NCI-H1694 treated with DMSO at 0.1 percent for 48 hours (cell line): ENCODE results near the gene LDB2.
"Not testable (repeated sequence)": the region's sequence is repeated elsewhere in the genome, so short reads cannot be mapped to it uniquely, and the experiment has no call there.

ENCODE experiments used
- DNase-seq: peaks from one replicate; lab custom pipeline; 2025; lab: John Stamatoyannopoulos, UW

Gene LDB2

GRCh38 chr4:16544869-16545268 is 353.6 kb downstream of the LDB2 start:
- no peak for DNase-seq

GRCh38 chr4:16544251-16544721 is 354.2 kb downstream of the LDB2 start:
- DNase-seq: no peak

- DNase-seq: no peak
Observed at GRCh38 chr4:16537926-16538325, 360.5 kb downstream of the LDB2 start.

- DNase-seq: no peak
Observed at GRCh38 chr4:16532240-16532970, 366.0 kb downstream of the LDB2 start.

- no peak for DNase-seq
Observed at GRCh38 chr4:16530688-16531635, 367.5 kb downstream of the LDB2 start.

- DNase-seq: no peak
Observed at GRCh38 chr4:16524911-16525554, 373.4 kb downstream of the LDB2 start.

GRCh38 chr4:16524406-16524805 is 374.0 kb downstream of the LDB2 start:
- no peak for DNase-seq

- not testable (repeated sequence) for DNase-seq
Observed at GRCh38 chr4:16523526-16523925, 374.9 kb downstream of the LDB2 start.

GRCh38 chr4:16521156-16521915 is 377.1 kb downstream of the LDB2 start:
- no peak for DNase-seq

GRCh38 chr4:16516796-16517439 is 381.5 kb downstream of the LDB2 start:
- no peak for DNase-seq

- no peak for DNase-seq
Observed at GRCh38 chr4:16513876-16514275, 384.6 kb downstream of the LDB2 start.

GRCh38 chr4:16508968-16509367 is 389.5 kb downstream of the LDB2 start:
- DNase-seq: no peak

- no peak for DNase-seq
Observed at GRCh38 chr4:16505726-16506125, 392.7 kb downstream of the LDB2 start.

GRCh38 chr4:16505267-16505666 is 393.2 kb downstream of the LDB2 start:
- no peak for DNase-seq

- no peak for DNase-seq
Observed at GRCh38 chr4:16503421-16504100, 394.9 kb downstream of the LDB2 start.

GRCh38 chr4:16498978-16499377 is 399.5 kb downstream of the LDB2 start:
- DNase-seq: no peak

GRCh38 chr4:16496501-16496900 is 401.9 kb downstream of the LDB2 start:
- no peak for DNase-seq

GRCh38 chr4:16492872-16493271 is 405.6 kb downstream of the LDB2 start:
- no peak for DNase-seq

GRCh38 chr4:16489226-16489625 is 409.2 kb downstream of the LDB2 start:
- DNase-seq: no peak

- DNase-seq: no peak
Observed at GRCh38 chr4:16488084-16488483, 410.4 kb downstream of the LDB2 start.

GRCh38 chr4:16484711-16485110 is 413.7 kb downstream of the LDB2 start:
- no peak for DNase-seq
